Iris pigment epithelial cell (primary cell): ENCODE data around the gene SLC8A3.

Experiments
- DNase-seq: peaks from one replicate; pipeline ENCODE4 v3.0.0-alpha.2; 2011; ENCODE audit warnings: low read depth

Gene SLC8A3

GRCh38 chr14:70022771-70023445, 165.8 kb downstream of the SLC8A3 start:
- DNase-seq: no peak

- DNase-seq: no peak
Observed at GRCh38 chr14:70021548-70022220, 167.1 kb downstream of the SLC8A3 start.

- peak; percentile 47 for DNase-seq
Observed at GRCh38 chr14:70020352-70021170, 168.2 kb downstream of the SLC8A3 start.

GRCh38 chr14:70019695-70020094, 169.1 kb downstream of the SLC8A3 start:
- DNase-seq: no peak

- DNase-seq: peak; percentile 47
Observed at GRCh38 chr14:70018713-70019211, 170.0 kb downstream of the SLC8A3 start.

GRCh38 chr14:70018230-70018629, 170.5 kb downstream of the SLC8A3 start:
- no peak for DNase-seq

- no peak for DNase-seq
Observed at GRCh38 chr14:70014406-70015095, 174.2 kb downstream of the SLC8A3 start.

- peak; percentile 40 for DNase-seq
Observed at GRCh38 chr14:70013271-70013873, 175.4 kb downstream of the SLC8A3 start.

GRCh38 chr14:70011708-70012107, 177.0 kb downstream of the SLC8A3 start:
- DNase-seq: no peak

GRCh38 chr14:70011098-70011497, 177.7 kb downstream of the SLC8A3 start:
- DNase-seq: no peak

GRCh38 chr14:70009961-70010360, 178.8 kb downstream of the SLC8A3 start:
- no peak for DNase-seq

- DNase-seq: no peak
Observed at GRCh38 chr14:70008284-70009262, 180.2 kb downstream of the SLC8A3 start.

GRCh38 chr14:70006699-70007098, 182.1 kb downstream of the SLC8A3 start:
- no peak for DNase-seq

- DNase-seq: no peak
Observed at GRCh38 chr14:70005281-70005805, 183.4 kb downstream of the SLC8A3 start.

GRCh38 chr14:70004791-70005190, 184.0 kb downstream of the SLC8A3 start:
- peak; percentile 37 for DNase-seq

GRCh38 chr14:70002589-70003346, 186.0 kb downstream of the SLC8A3 start:
- peak; percentile 67 for DNase-seq

GRCh38 chr14:70000601-70001000, 188.2 kb downstream of the SLC8A3 start:
- DNase-seq: no peak

GRCh38 chr14:69999261-69999674, 189.5 kb downstream of the SLC8A3 start:
- DNase-seq: peak; percentile 99

GRCh38 chr14:69997849-69998248, 190.9 kb downstream of the SLC8A3 start:
- DNase-seq: peak; percentile 93
